Measurements from ENCODE around the gene GRM1.

DNA sequence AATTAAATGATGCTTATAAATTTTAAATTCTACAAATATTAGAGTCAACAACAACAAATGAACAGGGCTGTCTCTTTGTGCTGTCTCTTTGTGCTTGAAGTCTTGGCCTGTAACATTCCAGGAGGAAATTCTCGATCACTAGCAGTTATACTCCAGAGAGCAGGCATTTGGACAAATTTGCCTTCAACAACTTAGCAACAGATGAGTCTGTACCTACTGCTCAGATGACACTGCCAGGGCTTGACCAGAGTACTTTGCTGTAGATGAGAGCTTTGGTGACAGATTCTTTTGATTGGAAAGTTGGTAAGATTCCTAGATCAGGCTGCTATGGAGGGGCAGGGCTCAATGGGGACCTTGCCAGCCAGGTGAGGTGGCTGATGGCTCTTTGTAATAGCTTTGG is 217.2 kb downstream of the GRM1 start:
- TF ChIP-seq, protein P1, sequence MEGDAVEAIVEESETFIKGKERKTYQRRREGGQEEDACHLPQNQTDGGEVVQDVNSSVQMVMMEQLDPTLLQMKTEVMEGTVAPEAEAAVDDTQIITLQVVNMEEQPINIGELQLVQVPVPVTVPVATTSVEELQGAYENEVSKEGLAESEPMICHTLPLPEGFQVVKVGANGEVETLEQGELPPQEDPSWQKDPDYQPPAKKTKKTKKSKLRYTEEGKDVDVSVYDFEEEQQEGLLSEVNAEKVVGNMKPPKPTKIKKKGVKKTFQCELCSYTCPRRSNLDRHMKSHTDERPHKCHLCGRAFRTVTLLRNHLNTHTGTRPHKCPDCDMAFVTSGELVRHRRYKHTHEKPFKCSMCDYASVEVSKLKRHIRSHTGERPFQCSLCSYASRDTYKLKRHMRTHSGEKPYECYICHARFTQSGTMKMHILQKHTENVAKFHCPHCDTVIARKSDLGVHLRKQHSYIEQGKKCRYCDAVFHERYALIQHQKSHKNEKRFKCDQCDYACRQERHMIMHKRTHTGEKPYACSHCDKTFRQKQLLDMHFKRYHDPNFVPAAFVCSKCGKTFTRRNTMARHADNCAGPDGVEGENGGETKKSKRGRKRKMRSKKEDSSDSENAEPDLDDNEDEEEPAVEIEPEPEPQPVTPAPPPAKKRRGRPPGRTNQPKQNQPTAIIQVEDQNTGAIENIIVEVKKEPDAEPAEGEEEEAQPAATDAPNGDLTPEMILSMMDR (IDR thresholded peaks at IDR 0.05), result no peak
- TF ChIP-seq POLR2AphosphoS5 (IDR thresholded peaks at IDR 0.05), result no peak
- no peak for TF ChIP-seq POLR2A (IDR thresholded peaks at IDR 0.05; ENCODE audit: low read depth)
- TF ChIP-seq EP300 (IDR thresholded peaks at IDR 0.05), result no peak
